Muscle of leg (tissue), 11 donors: ENCODE data around the gene FILIP1L. TPM values are rescaled to one million over a fixed set of nuclear protein-coding genes. Genes with fewer than 3 reads are reported as not detected.

Source experiments
- DNase-seq: peaks from one replicate; pipeline ENCODE4 v3.0.0; 2013
- H3K27ac ChIP-seq: one replicate; pipeline ENCODE4 v1.5.1; 2013; ENCODE audit warnings: mild to moderate bottlenecking, low read length, control low read depth
- H3K27me3 ChIP-seq: one replicate; pipeline ENCODE4 v1.6.1; 2013; ENCODE audit warnings: low read length; ENCODE audit not compliant: control insufficient read depth, insufficient read depth
- H3K36me3 ChIP-seq: one replicate; pipeline ENCODE4 v1.6.1; 2013; ENCODE audit warnings: low read length; ENCODE audit not compliant: control insufficient read depth, insufficient read depth
- H3K4me1 ChIP-seq: one replicate; pipeline ENCODE4 v1.6.1; 2013; ENCODE audit warnings: low read length; ENCODE audit not compliant: control insufficient read depth, insufficient read depth
- H3K4me3 ChIP-seq: one replicate; pipeline ENCODE4 v1.5.1; 2013; ENCODE audit warnings: low read length, control low read depth
- H3K9me3 ChIP-seq: replicated peaks from 2 replicates; pipeline ENCODE4 v1.6.1; 2013; ENCODE audit warnings: low read depth, low read length; ENCODE audit not compliant: control insufficient read depth
- WGBS: methylation state at CpG from one replicate; pipeline ENCODE4 v1.1.5; 2013; ENCODE audit warnings: missing lambda C conversion rate; ENCODE audit not compliant: insufficient coverage; 5-methylcytosine and 5-hydroxymethylcytosine counted together
- polyA plus RNA-seq, 8 donors: library from polyadenylated mRNA; unstranded; fragments of 120-200 nt; gene quantifications; one replicate each; pipeline versions ENCODE4 v1.2.1 to v1.2.3, GENCODE V29; 2013; ENCODE audit warnings: inconsistent platforms in 1 of 8, low replicate concordance in 1 of 8; ENCODE audit not compliant: insufficient read length in 8 of 8, insufficient read depth in 1 of 8
- total RNA-seq: library from RNA; stranded (reverse); fragments of 120-200 nt; gene quantifications from one replicate; pipeline ENCODE4 v1.2.4, GENCODE V29; 2013

Gene FILIP1L
- total and polyA plus RNA-seq, 9 donors = 30.0 to 72.9 (median 51.2) TPM

GRCh38 chr3:99966662-99967416, 147.5 kb downstream of the FILIP1L start:
- Histone ChIP-seq H3K9me3 (no peaks in the 10 kb centered on the region), H3K4me3 (no peak overlapping the region), H3K27me3 (no peaks in the 10 kb centered on the region), H3K36me3 (no peaks in the 10 kb centered on the region), H3K27ac (peak overlapping the region; percentile 77), H3K4me1 (peaks cover 4% of the 10 kb centered on the region)
- DNase-seq = peak; percentile 95
- WGBS = 33% methylated on average over 5 of the region's 7 CpGs

GRCh38 chr3:99965681-99966408, 148.5 kb downstream of the FILIP1L start:
- no peaks in the 10 kb centered on the region for H3K27me3 ChIP-seq
- peak overlapping the region; percentile 77 for H3K27ac ChIP-seq
- no peaks in the 10 kb centered on the region for H3K9me3 ChIP-seq
- peaks cover 4% of the 10 kb centered on the region for H3K4me1 ChIP-seq
- WGBS = 96% methylated on average over 3 of the region's 3 CpGs
- no peak overlapping the region for H3K4me3 ChIP-seq
- no peak for DNase-seq
- no peaks in the 10 kb centered on the region for H3K36me3 ChIP-seq

GRCh38 chr3:99965077-99965476, 149.2 kb downstream of the FILIP1L start:
- 100% methylated on average over 1 of the region's 1 CpG for WGBS
- no peak for DNase-seq
- no peaks in the 10 kb centered on the region for H3K27me3 ChIP-seq
- H3K36me3 ChIP-seq = no peaks in the 10 kb centered on the region
- H3K4me3 ChIP-seq = no peak overlapping the region
- no peaks in the 10 kb centered on the region for H3K9me3 ChIP-seq
- no peak overlapping the region for H3K27ac ChIP-seq
- peaks cover 4% of the 10 kb centered on the region for H3K4me1 ChIP-seq

GRCh38 chr3:99962703-99963102, 151.6 kb downstream of the FILIP1L start:
- WGBS = no CpG with 5 or more reads among the region's 2 CpGs
- H3K36me3 ChIP-seq = no peaks in the 10 kb centered on the region
- no peak overlapping the region for H3K4me3 ChIP-seq
- no peak for DNase-seq
- no peak overlapping the region for H3K27ac ChIP-seq
- H3K27me3 ChIP-seq = no peaks in the 10 kb centered on the region
- peaks cover 9% of the 10 kb centered on the region for H3K4me1 ChIP-seq
- H3K9me3 ChIP-seq = no peaks in the 10 kb centered on the region

GRCh38 chr3:99961756-99962515, 152.4 kb downstream of the FILIP1L start:
- Histone ChIP-seq H3K4me3 (no peak overlapping the region), H3K36me3 (no peaks in the 10 kb centered on the region), H3K4me1 (peaks cover 9% of the 10 kb centered on the region), H3K27ac (no peak overlapping the region), H3K27me3 (no peaks in the 10 kb centered on the region), H3K9me3 (no peaks in the 10 kb centered on the region)
- no peak for DNase-seq
- 85% methylated on average over 4 of the region's 7 CpGs for WGBS

GRCh38 chr3:99960941-99961340, 153.4 kb downstream of the FILIP1L start:
- H3K36me3 ChIP-seq = no peaks in the 10 kb centered on the region
- no peak overlapping the region for H3K4me3 ChIP-seq
- H3K4me1 ChIP-seq = peaks cover 6% of the 10 kb centered on the region
- H3K9me3 ChIP-seq = no peaks in the 10 kb centered on the region
- no peaks in the 10 kb centered on the region for H3K27me3 ChIP-seq
- no CpG with 5 or more reads among the region's 7 CpGs for WGBS
- H3K27ac ChIP-seq = no peak overlapping the region
- peak; percentile 83 for DNase-seq

GRCh38 chr3:99960123-99960878, 154.0 kb downstream of the FILIP1L start:
- Histone ChIP-seq H3K27me3 (no peaks in the 10 kb centered on the region), H3K36me3 (no peaks in the 10 kb centered on the region), H3K9me3 (no peaks in the 10 kb centered on the region), H3K27ac (peak overlapping the region; percentile 25), H3K4me1 (peaks cover 6% of the 10 kb centered on the region), H3K4me3 (no peak overlapping the region)
- no peak for DNase-seq
- no CpG with 5 or more reads among the region's 5 CpGs for WGBS

GRCh38 chr3:99958222-99958912, 155.9 kb downstream of the FILIP1L start:
- Histone ChIP-seq H3K9me3 (no peaks in the 10 kb centered on the region), H3K4me3 (no peak overlapping the region), H3K27ac (peak overlapping the region; percentile 9), H3K4me1 (peaks cover 6% of the 10 kb centered on the region), H3K27me3 (no peaks in the 10 kb centered on the region), H3K36me3 (no peaks in the 10 kb centered on the region)
- no peak for DNase-seq
- WGBS = 100% methylated on average over 1 of the region's 3 CpGs

GRCh38 chr3:99957151-99957796, 157.0 kb downstream of the FILIP1L start:
- no peaks in the 10 kb centered on the region for H3K36me3 ChIP-seq
- WGBS = no CpG with 5 or more reads among the region's 4 CpGs
- DNase-seq = peak; percentile 68
- peak overlapping the region; percentile 67 for H3K27ac ChIP-seq
- H3K9me3 ChIP-seq = no peaks in the 10 kb centered on the region
- no peak overlapping the region for H3K4me3 ChIP-seq
- no peaks in the 10 kb centered on the region for H3K27me3 ChIP-seq
- H3K4me1 ChIP-seq = peaks cover 6% of the 10 kb centered on the region
